IMR-90 (cell line): ENCODE data around the gene SLAMF8. TPM values are rescaled to one million over a fixed set of nuclear protein-coding genes. Genes with fewer than 3 reads are reported as not detected.

Experiments
- ATAC-seq: fragments of 200-7000 bp; cut with Tn5 transposase; 2 replicates; pipeline ENCODE4 v1.9.1; 2020; ENCODE audit warnings: low read depth, mild to moderate bottlenecking, moderate library complexity
- BruUV-seq: library from RNA; stranded (reverse); fragments of 400-500 nt; replicated peaks from 2 replicates; lab custom pipeline; 2021; lab: Mats Ljungman, UMichigan
- CTCF ChIA-PET: fragments of 300-600 bp; formaldehyde crosslinking; extraction: SDS; loops from one replicate; lab custom pipeline; 2021; ENCODE audit warnings: antibody characterized with exemption; lab: Yijun Ruan, JAX
- POLR2A ChIA-PET: fragments of 300-600 bp; sonication (Branson Sonifier 250); formaldehyde crosslinking; loops from one replicate; lab custom pipeline; 2022; ENCODE audit warnings: antibody characterized with exemption; ENCODE audit not compliant: unreplicated experiment; lab: Charles Lee
- DNase-seq: peaks from one replicate; pipeline ENCODE4 v3.0.0; 2013
- H2AFZ ChIP-seq: replicated peaks from 2 replicates; pipeline ENCODE3; 2013; ENCODE audit warnings: low read length, mild to moderate bottlenecking; ENCODE audit not compliant: poor library complexity
- H2AK5ac ChIP-seq: 2 replicates; pipeline ENCODE4 v1.6.1; 2013; ENCODE audit warnings: low read depth, low read length, inconsistent platforms
- H2AK9ac ChIP-seq: replicated peaks from 2 replicates; pipeline ENCODE3; 2013; ENCODE audit warnings: mild to moderate bottlenecking, low read depth, low read length, moderate library complexity; ENCODE audit not compliant: poor library complexity
- H2BK120ac ChIP-seq: 2 replicates; pipeline ENCODE4 v1.6.1; 2013; ENCODE audit warnings: low read depth, low read length, inconsistent platforms
- H2BK15ac ChIP-seq: 3 replicates; pipeline ENCODE4 v1.6.1; 2013; ENCODE audit warnings: low read depth, low read length, inconsistent platforms
- H2BK20ac ChIP-seq: 2 replicates; pipeline ENCODE4 v1.6.1; 2013; ENCODE audit warnings: low read depth, mild to moderate bottlenecking, inconsistent platforms, low read length, moderate library complexity
- H2BK5ac ChIP-seq: 2 replicates; pipeline ENCODE4 v1.6.1; 2013; ENCODE audit warnings: mild to moderate bottlenecking, low read depth, low read length, inconsistent platforms; ENCODE audit not compliant: poor library complexity, severe bottlenecking
- H3K14ac ChIP-seq: replicated peaks from 2 replicates; pipeline ENCODE4 v1.6.1; 2013; ENCODE audit warnings: low read depth, low read length, inconsistent platforms
- H3K18ac ChIP-seq: 2 replicates; pipeline ENCODE4 v1.6.1; 2013; ENCODE audit warnings: low read depth, low read length, control low read depth
- H3K23ac ChIP-seq: 2 replicates; pipeline ENCODE4 v1.6.1; 2013; ENCODE audit warnings: low read depth, low read length, inconsistent platforms
- H3K27ac ChIP-seq: 2 replicates; pipeline ENCODE4 v1.5.1; 2013; ENCODE audit warnings: mild to moderate bottlenecking, control low read depth, low read length; ENCODE audit not compliant: insufficient read depth
- H3K27me3 ChIP-seq: 2 replicates; pipeline ENCODE4 v1.6.1; 2013; ENCODE audit warnings: low read length; ENCODE audit not compliant: control insufficient read depth, insufficient read depth
- H3K36me3 ChIP-seq: 2 replicates; pipeline ENCODE4 v1.6.1; 2013; ENCODE audit warnings: low read length, mixed read lengths; ENCODE audit not compliant: control insufficient read depth, insufficient read depth
- H3K4ac ChIP-seq: 2 replicates; pipeline ENCODE4 v1.6.1; 2013; ENCODE audit warnings: low read depth, low read length, inconsistent platforms
- H3K4me1 ChIP-seq: 2 replicates; pipeline ENCODE4 v1.6.1; 2013; ENCODE audit warnings: low read length, mixed read lengths; ENCODE audit not compliant: control insufficient read depth, insufficient read depth
- H3K4me2 ChIP-seq: 2 replicates; pipeline ENCODE4 v1.6.1; 2013; ENCODE audit warnings: low read depth, mild to moderate bottlenecking, control low read depth, low read length, moderate library complexity
- H3K4me3 ChIP-seq: 2 replicates; pipeline ENCODE4 v1.5.1; 2013; ENCODE audit warnings: low read depth, mild to moderate bottlenecking, control low read depth, low read length, moderate library complexity; ENCODE audit not compliant: insufficient read depth
- H3K56ac ChIP-seq: 2 replicates; pipeline ENCODE4 v1.6.1; 2013; ENCODE audit warnings: low read length, inconsistent platforms; ENCODE audit not compliant: insufficient read depth; ENCODE audit errors: extremely low read depth
- H3K79me1 ChIP-seq, 2 experiments: 2 replicates each; pipeline ENCODE4 v1.6.1; 2013; ENCODE audit warnings: low read length in 2 of 2, inconsistent platforms in 1 of 2, low read depth in 1 of 2
- H3K9ac ChIP-seq: 2 replicates; pipeline ENCODE4 v1.6.1; 2013; ENCODE audit warnings: low read depth, low read length, control low read depth
- H3K9me1 ChIP-seq: 2 replicates; pipeline ENCODE4 v1.6.1; 2013; ENCODE audit warnings: low read length, inconsistent platforms; ENCODE audit not compliant: insufficient read depth
- H3K9me3 ChIP-seq: 2 replicates; pipeline ENCODE4 v1.6.1; 2013; ENCODE audit warnings: low read length; ENCODE audit not compliant: control insufficient read depth, insufficient read depth
- H4K20me1 ChIP-seq: 2 replicates; pipeline ENCODE4 v1.6.1; 2013; ENCODE audit warnings: low read length, inconsistent platforms; ENCODE audit not compliant: insufficient read depth
- H4K5ac ChIP-seq: 2 replicates; pipeline ENCODE4 v1.6.1; 2013; ENCODE audit warnings: mild to moderate bottlenecking, low read depth, low read length, control low read depth
- H4K8ac ChIP-seq, 2 experiments: 2 replicates each; pipeline ENCODE4 v1.6.1; 2013; ENCODE audit warnings: low read depth in 2 of 2, low read length in 2 of 2, control low read depth in 1 of 2, inconsistent platforms in 1 of 2
- H4K91ac ChIP-seq: 2 replicates; pipeline ENCODE4 v1.6.1; 2013; ENCODE audit warnings: low read depth, low read length, inconsistent platforms; ENCODE audit not compliant: insufficient read depth
- BHLHE40 ChIP-seq: fragments of 150-350 bp; IDR thresholded peaks from 2 replicates; pipeline ENCODE4 v1.6.1; 2016; ENCODE audit warnings: mild to moderate bottlenecking, low read depth, low read length
- CEBPB ChIP-seq: IDR thresholded peaks from 2 replicates; pipeline ENCODE4 v1.6.1; 2012; ENCODE audit warnings: low read depth, low read length, improper control_type of control experiment
- FOS ChIP-seq: fragments of 150-350 bp; IDR thresholded peaks from 2 replicates; pipeline ENCODE4 v1.6.1; 2016; ENCODE audit warnings: low read depth, low read length
- MAFK ChIP-seq: IDR thresholded peaks from 2 replicates; pipeline ENCODE4 v1.6.1; 2012; ENCODE audit warnings: low read depth, low read length, improper control_type of control experiment
- MXI1 ChIP-seq: IDR thresholded peaks from 2 replicates; pipeline ENCODE4 v1.6.1; 2012; ENCODE audit warnings: low read depth, mild to moderate bottlenecking, low read length, moderate library complexity, borderline replicate concordance
- POLR2A ChIP-seq: IDR thresholded peaks from 2 replicates; pipeline ENCODE4 v1.6.1; 2012; ENCODE audit warnings: mild to moderate bottlenecking, low read depth, low read length
- RAD21 ChIP-seq: IDR thresholded peaks from 2 replicates; pipeline ENCODE4 v1.6.1; 2012; ENCODE audit warnings: low read length, improper control_type of control experiment
- RCOR1 ChIP-seq: IDR thresholded peaks from 2 replicates; pipeline ENCODE4 v1.6.1; 2012; ENCODE audit warnings: mild to moderate bottlenecking, low read length, improper control_type of control experiment; ENCODE audit not compliant: insufficient replicate concordance
- RFX5 ChIP-seq: IDR thresholded peaks from 2 replicates; pipeline ENCODE4 v1.8.0; 2012; ENCODE audit warnings: low read depth, mild to moderate bottlenecking, low read length, moderate library complexity
- SMC3 ChIP-seq: fragments of 150-350 bp; IDR thresholded peaks from 2 replicates; pipeline ENCODE4 v1.6.1; 2016; ENCODE audit warnings: low read depth, mild to moderate bottlenecking, antibody characterized with exemption, low read length, moderate library complexity
- WGBS, 2 experiments: methylation state at CpG; one replicate each; pipeline versions ENCODE4 v1.1.5 to v1.1.7; 2013; ENCODE audit warnings: missing lambda C conversion rate in 2 of 2; ENCODE audit not compliant: insufficient read length in 1 of 2; ENCODE audit errors: extremely low coverage in 2 of 2; 5-methylcytosine and 5-hydroxymethylcytosine counted together
- dilution Hi-C: fragments of 300-500 bp; cut with HindIII; formaldehyde crosslinking; loops from one replicate; pipeline ENCODE4 v1.14.3; 2018; ENCODE audit warnings: low sequenced_read_pairs; ENCODE audit not compliant: unreplicated experiment
- in situ Hi-C: fragments of 300-500 bp; cut with MboI; formaldehyde crosslinking; loops from 3 replicates; pipeline ENCODE4 v1.14.3; 2019; ENCODE audit warnings: low sequenced_read_pairs, inconsistent platforms, mixed read lengths
- intact Hi-C: fragments of 100-400 bp; cut with micrococcal nuclease; formaldehyde crosslinking; loops from 2 replicates; pipeline ENCODE4 v1.10.0; 2022
- polyA plus RNA-seq, 3 experiments: library from polyadenylated mRNA; depleted of rRNA; stranded (reverse); fragments of >200 nt; gene quantifications; 2 replicates each; pipeline ENCODE4 v1.2.3, GENCODE V29; 2012; ENCODE audit warnings: low replicate concordance in 1 of 3
- total RNA-seq: library from RNA; depleted of rRNA; stranded (reverse); fragments of >200 nt; gene quantifications from 2 replicates; pipeline ENCODE4 v1.2.3, GENCODE V29; 2012
- TF ChIP-seq, protein P1 (sequence below): conservative IDR thresholded peaks from 2 replicates; pipeline ENCODE4 v1.5.1; 2012; ENCODE audit warnings: mild to moderate bottlenecking, low read depth, low read length, improper control_type of control experiment

Gene SLAMF8
- total and polyA plus RNA-seq, 2 of the 4 experiments (the other 2 are of a cell fraction), result 0.07 TPM; not detected in 1

GRCh38 chr1:159861218-159861617 lies 34.5 kb downstream of the SLAMF8 start:
- POLR2A ChIA-PET, result no interaction called here
- Histone ChIP-seq H3K23ac (no peak overlapping the region), H3K14ac (no peak overlapping the region), H2BK5ac (no peak overlapping the region), H3K4ac (no peak overlapping the region), H3K4me3 (no peak overlapping the region), H2AFZ (no peak overlapping the region), H2AK5ac (no peak overlapping the region), H3K4me1 (no peaks in the 10 kb centered on the region), H3K9me1 (0 out of 2 replicates have a peak, but pooled peaks cover 7% of the 10 kb centered on the region), H2BK120ac (no peak overlapping the region), H2AK9ac (no peak overlapping the region), H4K91ac (no peak overlapping the region), H3K18ac (no peak overlapping the region), H2BK20ac (no peak overlapping the region), H3K79me1 (no peaks in the 10 kb centered on the region), H3K27me3 (peaks cover 2% of the 10 kb centered on the region; the same call in 1 of the 2 replicates), H3K27ac (no peak overlapping the region), H4K8ac (no peak overlapping the region), H3K9ac (no peak overlapping the region), H2BK15ac (no peak overlapping the region), H3K56ac (no peak overlapping the region), H3K4me2 (no peak overlapping the region), H4K20me1 (no peaks in the 10 kb centered on the region), H3K36me3 (no peaks in the 10 kb centered on the region), H4K5ac (no peak overlapping the region), H3K9me3 (no peaks in the 10 kb centered on the region)
- CTCF ChIA-PET, result no interaction called here
- in situ Hi-C loops (no loop called here), dilution Hi-C loops (no loop called here), intact Hi-C loops (no loop called here)
- TF ChIP-seq RFX5, result no peak
- no peak for TF ChIP-seq CEBPB
- TF ChIP-seq FOS, result no peak
- TF ChIP-seq MXI1, result no peak
- TF ChIP-seq BHLHE40, result no peak
- TF ChIP-seq SMC3, result no peak
- no peak for TF ChIP-seq RAD21
- no peak for TF ChIP-seq MAFK
- no peak for TF ChIP-seq POLR2A
- TF ChIP-seq RCOR1, result no peak
- TF ChIP-seq, protein P1, sequence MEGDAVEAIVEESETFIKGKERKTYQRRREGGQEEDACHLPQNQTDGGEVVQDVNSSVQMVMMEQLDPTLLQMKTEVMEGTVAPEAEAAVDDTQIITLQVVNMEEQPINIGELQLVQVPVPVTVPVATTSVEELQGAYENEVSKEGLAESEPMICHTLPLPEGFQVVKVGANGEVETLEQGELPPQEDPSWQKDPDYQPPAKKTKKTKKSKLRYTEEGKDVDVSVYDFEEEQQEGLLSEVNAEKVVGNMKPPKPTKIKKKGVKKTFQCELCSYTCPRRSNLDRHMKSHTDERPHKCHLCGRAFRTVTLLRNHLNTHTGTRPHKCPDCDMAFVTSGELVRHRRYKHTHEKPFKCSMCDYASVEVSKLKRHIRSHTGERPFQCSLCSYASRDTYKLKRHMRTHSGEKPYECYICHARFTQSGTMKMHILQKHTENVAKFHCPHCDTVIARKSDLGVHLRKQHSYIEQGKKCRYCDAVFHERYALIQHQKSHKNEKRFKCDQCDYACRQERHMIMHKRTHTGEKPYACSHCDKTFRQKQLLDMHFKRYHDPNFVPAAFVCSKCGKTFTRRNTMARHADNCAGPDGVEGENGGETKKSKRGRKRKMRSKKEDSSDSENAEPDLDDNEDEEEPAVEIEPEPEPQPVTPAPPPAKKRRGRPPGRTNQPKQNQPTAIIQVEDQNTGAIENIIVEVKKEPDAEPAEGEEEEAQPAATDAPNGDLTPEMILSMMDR, result no peak
- WGBS, 2 experiments, result 93% methylated on average over 3 of the region's 8 CpGs; no CpG with 5 or more reads in 1 of the 2 experiments
- DNase-seq (no peak), ATAC-seq (no peak)
- BruUV-seq, result no TSS peak
